ENCODE measurements around the gene TUBB3. TPM values are rescaled to one million over a fixed set of nuclear protein-coding genes. Genes with fewer than 3 reads are reported as not detected.
A peak's percentile ranks its signal among the peaks of the same experiment; 100 is the strongest.

TUBB3 gene
- total and polyA plus RNA-seq, 2 of the 8 experiments (the other 6 are each of a cell fraction or from before 2014, with no cell fraction given), result 275 to 393 TPM

DNA sequence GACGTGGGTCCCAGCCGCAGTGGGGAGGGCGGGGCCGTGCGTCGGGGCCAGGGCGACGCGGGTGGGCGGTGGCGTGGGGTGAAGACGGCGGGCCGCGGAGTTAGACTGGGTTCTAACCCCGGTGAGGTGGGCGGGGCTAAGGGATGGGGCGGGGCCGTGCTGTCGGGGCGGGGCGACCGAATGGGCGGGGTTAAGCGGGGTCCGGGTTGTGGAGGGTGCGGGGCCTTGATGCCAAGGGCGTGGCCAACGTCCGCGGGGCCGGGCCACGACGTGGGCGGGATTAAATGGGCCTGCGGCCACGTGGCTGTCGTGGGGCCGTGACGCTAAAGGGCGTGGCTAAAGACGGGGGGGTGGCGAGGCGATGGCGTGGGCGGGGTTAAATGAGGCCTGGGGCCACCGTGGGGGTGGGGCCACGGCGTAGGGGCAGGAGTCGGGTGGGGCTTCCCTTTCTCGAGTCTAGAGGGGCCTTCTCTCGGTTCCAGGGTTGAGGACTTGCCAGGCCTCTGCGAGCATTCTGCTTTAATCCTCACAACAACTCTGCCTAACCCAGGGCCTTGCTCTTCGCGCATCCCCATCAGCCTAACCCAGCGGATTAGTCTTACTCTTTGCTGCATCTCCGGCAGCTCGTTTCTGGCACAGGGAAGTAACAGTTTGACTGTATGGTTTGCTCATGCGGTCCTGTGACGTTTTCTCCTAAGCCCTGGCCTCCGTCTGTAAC lies 49.0 kb upstream of the TUBB3 start (continued):
- TF ChIP-seq CHD7 (IDR thresholded peaks at IDR 0.05; ENCODE audit: insufficient replicate concordance, low read length) (no peak), BACH1 (IDR thresholded peaks at IDR 0.05; ENCODE audit: low read length) (peak; percentile 68; the same call in 1 of the 2 replicates), EGR1 (IDR thresholded peaks at IDR 0.05; ENCODE audit: borderline replicate concordance, low read depth, low read length) (peak; percentile 86), KDM1A (IDR thresholded peaks at IDR 0.05; ENCODE audit: borderline replicate concordance, low read length) (no peak), KDM5A (IDR thresholded peaks at IDR 0.05; ENCODE audit: low read length) (no peak), SP2 (IDR thresholded peaks at IDR 0.05; ENCODE audit: low read length) (no peak), TCF12 (IDR thresholded peaks at IDR 0.05; ENCODE audit: low read depth, low read length) (no peak), PHF8 (conservative IDR thresholded peaks at IDR 0.05; ENCODE audit: low read depth, low read length) (no peak)
- TF ChIP-seq, protein P1, sequence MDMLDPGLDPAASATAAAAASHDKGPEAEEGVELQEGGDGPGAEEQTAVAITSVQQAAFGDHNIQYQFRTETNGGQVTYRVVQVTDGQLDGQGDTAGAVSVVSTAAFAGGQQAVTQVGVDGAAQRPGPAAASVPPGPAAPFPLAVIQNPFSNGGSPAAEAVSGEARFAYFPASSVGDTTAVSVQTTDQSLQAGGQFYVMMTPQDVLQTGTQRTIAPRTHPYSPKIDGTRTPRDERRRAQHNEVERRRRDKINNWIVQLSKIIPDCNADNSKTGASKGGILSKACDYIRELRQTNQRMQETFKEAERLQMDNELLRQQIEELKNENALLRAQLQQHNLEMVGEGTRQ (IDR thresholded peaks at IDR 0.05; ENCODE audit: low read length), result peak; percentile 79
